ENCODE measurements around the gene MZB1. TPM values are rescaled to one million over a fixed set of nuclear protein-coding genes. Genes with fewer than 3 reads are reported as not detected.
"Not testable (repeated sequence)": the region's sequence is repeated elsewhere in the genome, so short reads cannot be mapped to it uniquely, and the experiment has no call there.

The MZB1 gene
- polyA plus RNA-seq, 1 donor: 0.53 TPM

DNA sequence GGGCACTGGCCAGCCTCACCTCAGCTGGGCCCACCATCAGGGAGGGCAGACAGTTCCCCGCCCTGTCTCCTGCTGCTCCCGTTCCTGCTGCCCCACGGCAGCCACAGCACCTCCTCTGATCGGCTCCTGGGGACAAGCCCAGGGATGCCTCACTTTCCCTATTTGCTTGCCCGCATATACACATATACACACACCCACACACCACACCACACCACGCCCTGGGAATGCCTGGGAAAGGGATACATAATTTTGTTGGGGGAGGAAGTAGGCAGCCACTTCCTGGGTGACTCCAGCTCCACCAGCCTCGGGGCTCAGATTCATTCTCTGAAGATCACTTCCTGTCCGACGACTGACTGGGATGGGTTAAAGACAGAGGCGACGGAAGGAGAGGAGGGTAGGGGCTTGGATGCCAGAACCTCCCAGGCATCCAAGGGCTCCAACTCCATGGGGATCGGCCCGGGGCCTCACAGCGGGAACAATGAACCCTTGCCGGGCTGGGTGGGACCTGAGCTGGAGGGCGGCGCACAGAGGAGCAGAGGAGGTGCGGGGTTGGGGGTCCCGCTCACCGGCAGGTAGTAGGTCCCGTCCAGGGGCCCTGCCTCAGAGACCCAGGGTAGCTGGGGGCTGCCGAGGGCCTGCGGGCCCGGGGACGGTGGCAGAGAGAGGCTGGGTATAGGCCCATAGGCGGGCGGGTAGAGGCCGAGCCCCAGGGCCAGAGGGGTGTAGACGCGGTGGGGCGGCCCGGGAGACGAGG, 2.0 kb upstream of the MZB1 start:
- DNase-seq: no peak

DNA sequence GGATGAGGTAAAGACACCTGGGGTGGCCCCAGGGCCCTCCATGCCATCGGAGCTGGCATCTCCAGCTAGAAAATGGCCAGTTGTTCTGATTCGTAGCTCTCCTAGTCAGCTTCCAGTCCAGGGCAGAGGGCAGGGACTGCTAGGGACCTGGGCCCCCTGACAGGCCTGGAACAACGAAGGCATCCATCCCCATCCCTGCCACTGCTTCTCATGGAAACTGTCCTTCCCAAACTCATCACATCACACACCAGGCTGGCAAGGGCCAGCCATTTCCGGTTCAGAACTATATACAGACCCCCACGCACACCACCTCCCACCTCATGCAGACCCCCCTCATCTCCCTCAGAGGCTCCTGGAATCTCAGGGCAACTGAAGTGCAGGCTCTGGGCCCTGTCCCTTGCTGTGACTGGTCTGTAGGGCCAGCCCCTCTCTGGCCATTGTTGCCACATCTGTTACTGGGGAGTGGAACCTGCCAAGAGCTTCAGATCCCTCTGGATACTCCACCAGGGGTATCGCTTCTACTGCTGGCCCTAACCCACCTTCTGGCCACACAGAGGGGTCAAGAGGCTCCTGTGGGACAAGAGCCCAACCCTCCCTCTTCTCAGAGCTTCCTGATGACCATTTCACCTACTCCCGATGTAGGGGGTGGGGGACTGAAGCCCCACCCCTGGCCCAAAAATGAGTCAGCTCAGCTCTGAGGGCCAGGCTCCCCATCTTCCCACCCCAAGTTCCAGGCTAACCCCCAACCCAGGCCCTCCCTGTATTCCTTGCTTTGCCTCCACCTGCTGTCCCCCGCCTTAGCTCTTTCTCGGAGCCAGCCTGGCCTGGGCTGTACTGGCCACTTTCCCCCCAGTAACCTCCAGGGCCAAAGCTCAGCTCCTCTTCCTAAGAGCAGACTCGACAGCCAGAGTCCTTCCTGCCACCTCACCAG, 1.2 kb upstream of the MZB1 start:
- DNase-seq: no peak

DNA sequence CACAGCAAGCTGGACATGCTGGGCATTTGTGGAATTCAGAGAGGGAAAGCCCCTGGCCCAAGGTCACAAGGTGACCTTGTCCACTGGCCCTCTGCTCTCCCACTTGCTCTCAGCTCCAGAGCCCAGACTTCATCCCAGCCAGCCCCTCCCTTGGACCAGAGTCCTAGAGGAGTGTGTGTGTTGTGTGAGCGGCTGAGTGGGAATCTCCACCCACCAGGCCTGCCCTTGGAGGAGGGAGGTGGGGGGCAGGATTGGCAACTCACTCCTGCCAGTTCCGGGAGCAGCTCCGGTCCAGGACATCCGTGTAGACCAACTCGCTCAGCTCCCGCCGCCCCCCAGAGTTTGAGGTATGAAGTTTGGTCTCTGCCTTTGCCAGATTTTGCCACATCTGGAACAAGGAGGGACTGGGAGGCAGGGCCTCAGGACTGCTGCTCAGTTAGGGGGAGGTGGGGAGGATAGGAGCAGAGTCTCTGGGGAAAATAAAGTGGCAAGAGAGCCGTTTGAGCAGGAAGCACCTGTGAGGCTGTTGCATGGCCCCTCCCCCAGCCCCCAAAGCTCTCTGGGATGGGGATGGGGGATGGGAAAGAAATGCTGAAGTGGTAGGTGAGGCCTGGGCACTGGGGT, 1.4 kb downstream of the MZB1 start:
- DNase-seq: no peak

DNA sequence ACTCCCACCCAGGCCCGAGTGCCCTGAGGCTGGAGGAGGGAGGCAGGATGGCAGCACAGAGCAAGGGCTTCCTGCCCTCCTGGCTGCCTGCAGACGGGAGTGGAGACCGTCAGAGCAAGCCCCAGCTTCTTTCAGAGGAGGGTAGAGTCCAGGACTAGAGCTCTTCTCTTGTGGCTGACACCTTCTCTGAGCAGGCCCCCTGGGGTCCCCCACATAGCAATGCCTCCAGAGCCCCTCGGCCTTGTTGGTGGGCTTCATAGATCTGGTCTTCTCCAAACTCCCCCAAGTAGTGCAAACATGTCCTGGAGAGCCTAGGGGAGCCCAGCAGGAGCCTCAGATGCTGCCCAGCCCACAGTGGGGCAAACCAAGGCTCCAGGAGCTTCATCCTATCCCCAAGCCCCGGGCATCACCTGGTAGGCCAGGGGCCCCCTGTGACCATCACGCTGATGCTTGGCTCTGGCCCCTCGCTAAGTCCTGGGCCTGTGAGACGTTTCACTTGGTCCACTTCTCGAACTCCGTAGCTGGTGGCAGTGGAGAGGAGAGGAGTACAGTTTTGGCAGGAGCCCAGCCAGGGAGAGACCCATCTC, 2.0 kb downstream of the MZB1 start:
- DNase-seq: no peak

DNA sequence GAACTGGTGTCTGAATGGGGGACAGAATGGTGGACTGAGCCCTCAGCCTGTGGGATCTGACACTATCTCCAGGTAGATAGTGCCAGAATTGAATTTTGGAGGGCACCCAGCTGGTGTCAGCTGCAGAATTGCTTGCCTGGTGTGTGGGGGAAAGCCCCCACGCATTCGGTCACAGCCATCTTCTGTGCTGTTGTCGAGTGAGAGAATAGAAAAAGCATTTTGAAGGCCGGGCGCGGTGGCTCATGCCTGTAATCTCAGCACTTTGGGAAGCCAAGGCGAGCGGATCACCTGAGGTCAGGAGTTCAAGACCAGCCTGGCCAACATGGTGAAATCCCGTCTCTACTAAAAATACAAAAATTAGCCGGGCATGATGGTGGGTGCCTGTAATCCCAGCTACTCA, 2.8 kb downstream of the MZB1 start:
- DNase-seq: not testable (repeated sequence)

DNA sequence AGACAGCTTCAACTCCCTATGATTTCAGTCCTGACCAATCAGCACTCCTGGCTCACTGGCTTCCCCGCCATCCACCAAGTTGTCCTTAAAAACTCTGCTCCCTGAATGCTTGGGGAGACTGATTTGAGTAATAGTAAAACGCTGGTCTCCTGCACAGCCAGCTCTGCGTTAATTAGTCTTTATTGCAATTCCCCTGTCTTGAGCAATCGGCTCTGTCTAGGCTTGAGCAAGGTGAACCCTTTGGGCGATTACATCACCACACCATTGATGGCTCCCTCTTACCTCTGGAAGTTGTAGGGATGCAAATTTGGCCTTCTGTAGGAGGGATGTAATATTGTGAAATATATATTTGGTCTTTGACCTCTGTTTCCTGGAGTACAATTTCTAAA, 3.7 kb downstream of the MZB1 start:
- no peak for DNase-seq

DNA sequence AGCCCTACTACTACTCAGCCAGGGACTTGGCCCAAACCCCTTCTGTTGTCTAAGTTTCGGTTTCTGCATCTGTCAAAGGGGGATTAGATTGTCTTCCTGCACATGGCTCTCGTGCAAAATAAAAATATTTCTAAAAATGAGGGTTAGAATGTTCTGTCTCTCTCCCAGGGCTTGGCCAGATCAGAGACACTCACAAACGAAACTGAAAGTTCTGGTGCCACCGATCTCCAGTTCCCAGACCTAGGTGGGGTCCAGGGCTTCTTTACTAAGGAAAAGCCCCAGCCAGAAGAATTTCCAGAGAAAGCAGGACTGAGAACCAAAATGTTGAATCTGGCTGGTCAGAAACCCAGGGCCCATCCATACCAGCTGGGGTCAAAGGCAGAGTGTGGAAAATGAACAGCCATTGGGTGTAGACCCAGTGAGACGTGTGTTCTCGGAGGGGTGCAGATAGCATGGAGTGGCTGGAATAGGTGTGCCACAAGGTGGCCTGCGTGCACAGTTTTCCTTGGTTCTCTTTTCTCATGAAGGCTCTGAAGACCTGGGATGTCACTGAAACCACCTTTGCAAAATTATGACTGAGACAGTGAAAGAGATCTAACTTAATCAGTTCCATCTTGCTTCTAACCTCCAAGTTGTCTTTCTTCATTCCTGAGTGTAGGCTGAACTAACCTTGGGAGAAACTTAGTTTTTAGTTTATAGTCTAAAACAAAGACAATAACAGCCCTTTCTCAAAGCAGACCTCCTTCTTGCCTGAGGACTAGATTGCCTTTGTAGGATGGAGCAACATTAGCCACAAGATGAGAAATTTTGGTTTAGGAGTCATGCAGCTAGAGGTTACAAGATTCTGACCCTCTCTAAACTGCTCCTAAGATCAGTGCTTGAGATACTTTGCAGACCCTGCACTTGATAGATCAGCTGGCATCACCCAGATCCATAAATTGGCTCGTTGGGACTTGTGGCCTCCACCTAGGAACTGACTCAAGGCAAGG, 4.4 kb downstream of the MZB1 start:
- no peak for DNase-seq

DNA sequence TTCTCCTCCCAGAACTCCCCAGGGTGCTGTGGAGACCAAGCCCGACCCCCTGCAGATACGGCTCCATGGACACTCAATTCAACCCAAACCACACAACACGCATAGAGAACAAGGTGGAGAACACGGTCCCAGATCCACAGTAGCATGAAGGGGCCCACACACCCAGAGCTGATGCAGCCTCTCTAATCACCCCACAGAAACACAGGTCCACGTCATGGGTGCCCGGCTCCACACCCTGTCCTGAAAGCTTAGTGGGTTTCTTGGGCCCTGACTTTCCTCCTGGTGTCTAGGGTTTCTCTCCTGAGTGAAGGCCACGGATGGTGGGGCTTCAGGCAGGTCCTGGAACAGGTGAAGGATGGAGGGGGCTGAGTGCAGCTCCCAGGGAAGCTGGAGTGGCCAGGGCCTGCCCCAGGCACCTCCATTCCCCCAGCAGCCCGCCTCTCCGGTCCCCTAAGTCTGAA, 5.1 kb downstream of the MZB1 start:
- no peak for DNase-seq

DNA sequence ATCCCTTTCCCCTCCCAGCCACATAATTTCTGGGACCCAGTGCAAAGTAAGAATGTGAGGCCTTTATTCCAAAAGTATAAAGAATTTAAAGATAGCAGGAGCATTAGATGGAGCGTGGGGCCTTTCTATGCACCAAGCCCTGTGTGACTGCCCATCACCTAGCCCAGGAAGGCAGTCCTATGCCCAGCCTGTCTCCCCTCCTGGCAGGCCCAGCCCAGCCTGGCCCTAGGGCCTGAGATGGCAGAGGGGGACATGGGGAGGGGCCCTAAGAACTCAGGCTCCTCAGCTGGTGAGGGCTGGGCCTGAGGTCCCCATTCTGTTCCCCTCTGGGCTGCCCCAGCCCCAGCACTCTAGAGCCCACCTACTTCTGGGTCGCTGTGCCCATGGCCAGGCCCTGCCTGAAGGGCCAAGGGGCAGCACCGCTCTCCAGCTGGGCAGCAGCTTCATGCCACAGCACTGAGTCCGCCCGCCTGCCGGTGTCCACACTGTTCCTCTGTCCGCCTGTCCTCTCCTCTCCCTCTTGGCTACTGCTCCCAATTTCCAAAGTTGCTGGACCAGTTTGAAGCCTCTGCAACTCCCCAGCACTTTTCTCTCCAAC, 5.6 kb downstream of the MZB1 start:
- DNase-seq: no peak

DNA sequence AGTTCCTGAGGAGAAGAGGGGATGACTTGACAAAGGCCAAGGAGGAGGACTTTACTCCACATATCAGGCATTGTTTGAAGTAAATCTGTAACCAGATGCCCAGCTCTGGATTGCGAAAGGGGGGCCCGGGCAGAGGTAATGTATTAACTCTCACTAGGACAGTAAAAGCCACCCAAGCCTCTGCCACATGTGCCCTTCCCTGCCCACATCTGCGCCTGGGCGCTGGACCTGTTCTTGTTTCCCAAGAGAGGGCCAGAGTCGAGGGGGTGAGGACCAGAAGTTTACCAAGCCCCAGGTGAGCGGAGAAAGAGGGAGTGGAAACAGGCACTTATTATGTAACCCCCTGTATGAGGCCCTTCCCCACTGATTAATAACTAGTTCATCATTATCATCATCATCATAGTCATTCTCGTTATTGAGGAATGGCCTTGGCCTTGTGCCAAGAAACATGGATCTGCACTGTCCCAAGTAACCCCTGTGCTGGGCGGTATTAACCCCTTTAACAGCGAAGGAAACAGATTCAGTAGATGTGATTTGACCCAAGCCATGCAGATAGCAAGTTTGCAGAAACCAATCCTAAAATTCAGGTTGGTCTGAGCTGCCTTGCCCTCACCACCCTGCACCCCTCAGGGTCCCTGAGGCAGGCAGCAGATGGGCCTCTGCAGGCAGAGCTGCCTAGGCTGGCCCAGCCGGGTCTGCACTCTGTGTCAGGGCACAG, 6.3 kb downstream of the MZB1 start, which contains the start of gene SLC23A1:
Gene SLC23A1, minus strand, starts transcription at position 23 of the 718 bp plus-strand sequence. CDS start 44 bp downstream, outside the sequence.
- DNase-seq: no peak

DNA sequence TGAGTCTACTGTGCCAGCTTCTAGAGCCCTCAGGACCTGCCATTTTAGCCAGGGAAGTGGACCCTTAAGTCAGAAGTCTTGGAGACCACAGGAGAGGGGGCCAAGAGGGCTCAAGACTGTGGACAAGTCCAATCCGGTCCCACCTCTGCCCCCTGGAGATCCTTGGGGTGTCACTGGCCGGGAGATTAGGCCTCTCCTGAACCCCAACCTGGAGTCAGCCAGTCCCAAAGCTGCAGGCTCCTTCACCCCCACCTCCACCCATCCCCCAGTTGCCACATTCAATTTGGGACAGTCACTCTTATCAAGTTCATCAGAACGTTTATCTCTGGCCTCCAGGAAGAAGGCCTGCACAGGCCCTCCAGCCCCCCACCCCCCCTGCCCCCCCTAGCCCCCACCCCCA, 6.9 kb downstream of the MZB1 start:
- DNase-seq: no peak

DNA sequence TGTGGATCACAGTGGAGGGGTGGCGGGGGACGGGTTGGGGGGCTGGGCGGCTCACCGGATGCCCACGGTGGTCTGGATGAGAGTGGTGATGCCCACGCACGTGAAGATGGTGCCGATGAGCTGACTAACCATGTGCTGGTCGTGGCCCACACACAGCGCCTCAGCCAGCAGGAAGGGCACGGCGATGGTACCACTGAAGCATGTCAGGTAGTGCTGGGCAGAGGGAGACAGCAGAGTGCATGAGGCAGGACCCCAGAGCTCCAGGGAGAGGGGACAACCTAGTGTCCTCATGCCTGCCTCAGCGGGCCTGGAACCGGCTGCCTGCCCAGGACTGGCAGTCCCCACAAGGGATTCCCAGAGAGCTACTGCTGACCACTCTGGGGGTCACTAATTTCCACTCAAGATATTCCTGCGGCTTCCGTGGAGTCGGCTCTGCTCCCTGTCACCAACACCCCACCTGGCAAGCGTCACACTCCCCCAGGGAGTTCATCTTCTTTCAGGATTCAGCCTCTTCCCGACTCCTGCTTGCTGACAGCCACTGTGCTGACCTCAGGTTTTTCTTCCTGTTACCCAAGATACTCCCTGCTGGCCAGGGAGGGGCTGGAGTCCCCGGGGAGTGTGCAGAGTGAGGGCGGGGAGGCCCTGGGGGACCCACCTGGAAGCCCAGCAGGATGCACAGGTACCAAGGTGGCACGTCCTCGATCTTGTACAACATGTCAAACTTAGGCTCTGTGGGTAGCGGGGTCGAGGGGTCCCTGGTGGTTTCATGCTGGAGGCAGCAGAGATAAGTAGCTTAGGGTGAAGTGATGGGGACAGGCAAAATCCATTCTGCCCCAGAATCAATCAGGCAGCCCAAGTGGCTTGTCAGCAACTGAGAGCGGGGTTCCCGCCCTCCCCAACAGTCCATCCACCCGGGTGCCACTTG, 7.6 kb downstream of the MZB1 start:
- no peak for DNase-seq

DNA sequence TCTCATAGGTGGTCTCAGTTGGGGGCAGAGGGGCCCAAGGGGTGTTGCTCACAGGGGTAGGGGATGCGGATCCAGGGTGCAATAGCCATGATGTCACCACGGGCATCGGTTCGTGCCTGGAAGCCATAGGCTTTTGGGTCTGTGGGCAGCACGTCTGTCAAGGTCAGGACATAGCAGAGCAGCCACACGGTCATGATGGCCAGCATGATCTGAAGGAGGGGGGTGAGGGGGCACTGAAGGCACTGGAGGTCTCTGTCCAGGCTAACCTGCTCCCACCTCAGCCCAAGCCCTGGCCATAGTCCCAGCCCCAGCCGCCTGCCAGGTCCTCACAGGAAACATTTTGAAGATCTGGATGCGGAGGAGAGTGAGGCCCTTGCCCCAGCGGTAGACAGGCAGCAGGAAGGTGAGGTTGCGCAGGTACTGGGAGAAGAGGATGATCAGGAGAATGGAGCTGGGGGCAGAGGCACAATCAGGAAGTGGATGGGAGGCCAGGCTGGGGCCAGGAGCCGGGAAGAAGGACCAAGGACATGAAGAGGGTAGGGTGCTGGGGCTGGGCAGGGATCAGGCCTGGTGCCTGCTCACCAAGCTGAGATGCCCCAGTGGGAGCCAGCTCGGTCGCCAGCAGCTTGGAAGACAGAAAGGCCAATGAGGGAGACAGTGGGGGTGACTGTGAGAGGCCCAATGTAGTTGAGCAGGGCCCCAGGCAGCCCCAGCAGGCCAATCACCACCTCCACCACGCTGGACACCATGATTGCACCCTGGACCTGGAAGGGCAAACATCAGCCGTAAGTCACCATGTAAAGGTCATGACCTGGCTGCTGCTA, 9.9 kb downstream of the MZB1 start:
- no peak for DNase-seq

DNA sequence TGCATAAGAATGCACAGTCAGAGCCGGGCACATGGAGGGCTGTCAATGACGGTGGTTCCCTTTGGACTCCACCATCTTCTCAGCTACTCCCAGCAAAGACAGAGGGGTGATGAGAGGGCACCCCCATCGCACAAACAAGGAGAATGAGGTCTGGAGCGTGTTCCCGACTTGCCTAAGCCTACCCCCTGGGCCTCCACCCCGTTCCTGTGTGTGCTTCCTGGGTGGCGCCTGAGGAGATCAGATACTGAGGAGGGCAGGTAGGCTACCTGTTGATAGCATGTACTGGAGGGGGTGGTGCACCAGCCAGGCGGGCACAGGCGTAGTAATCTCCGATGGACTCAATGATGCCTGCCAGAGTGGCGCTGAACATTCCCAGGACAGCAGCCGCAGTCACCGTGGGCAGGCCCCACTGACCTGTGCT, 10.8 kb downstream of the MZB1 start:
- DNase-seq: no peak

DNA sequence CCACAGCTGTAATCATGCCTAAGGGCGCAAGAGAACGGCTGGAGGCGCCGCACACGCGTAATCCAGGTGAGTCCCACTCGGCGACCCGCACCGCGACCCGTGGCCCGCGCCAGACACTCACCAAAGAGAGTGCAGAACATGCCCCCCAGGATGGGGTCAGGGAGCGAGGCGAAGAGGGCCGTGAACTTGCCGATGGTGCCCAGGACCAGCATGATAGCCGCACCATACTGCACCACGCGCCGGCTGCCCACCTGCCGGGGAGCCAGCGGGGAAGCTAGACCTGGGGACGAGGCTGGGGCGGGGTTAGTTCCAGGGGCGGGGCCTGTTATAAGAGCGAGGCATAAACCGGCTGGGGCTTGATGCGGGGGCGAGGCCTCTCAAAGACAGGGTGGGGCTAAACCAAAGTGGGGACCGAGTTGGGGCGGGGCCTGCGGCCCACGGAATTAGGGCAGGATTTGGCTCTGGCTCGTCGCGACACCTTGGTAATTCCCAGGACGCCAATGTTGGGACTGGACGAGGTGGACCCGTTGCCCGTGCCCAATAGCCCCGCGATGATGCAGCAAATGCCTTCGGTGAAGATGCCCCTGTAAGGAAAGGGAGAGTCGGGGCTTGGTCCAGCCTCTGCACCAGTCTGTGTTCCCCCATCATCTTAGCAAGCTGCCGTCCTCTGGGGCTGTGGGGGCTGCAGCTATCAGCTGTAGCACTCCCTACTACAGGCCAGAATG, 11.4 kb downstream of the MZB1 start:
- no peak for DNase-seq

DNA sequence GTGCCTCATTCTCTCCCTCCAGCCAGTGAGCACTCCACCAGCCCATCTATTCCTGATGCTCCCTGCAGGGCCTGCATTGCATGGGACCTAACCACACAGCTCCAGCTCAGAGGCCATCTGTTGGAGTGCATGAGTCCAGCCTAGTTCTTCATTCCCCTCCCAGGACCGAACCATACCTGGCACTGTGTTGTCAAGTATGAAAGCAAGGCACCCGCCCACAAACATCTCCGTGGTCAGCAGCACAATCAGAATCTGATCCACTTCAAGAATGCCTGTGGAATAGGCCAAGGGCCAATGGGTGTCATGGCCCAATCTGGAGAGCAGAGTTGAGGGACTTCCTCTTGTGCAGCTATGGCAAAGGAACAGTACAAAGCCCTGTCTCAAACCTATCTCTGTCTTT, 12.5 kb downstream of the MZB1 start:
- no peak for DNase-seq

DNA sequence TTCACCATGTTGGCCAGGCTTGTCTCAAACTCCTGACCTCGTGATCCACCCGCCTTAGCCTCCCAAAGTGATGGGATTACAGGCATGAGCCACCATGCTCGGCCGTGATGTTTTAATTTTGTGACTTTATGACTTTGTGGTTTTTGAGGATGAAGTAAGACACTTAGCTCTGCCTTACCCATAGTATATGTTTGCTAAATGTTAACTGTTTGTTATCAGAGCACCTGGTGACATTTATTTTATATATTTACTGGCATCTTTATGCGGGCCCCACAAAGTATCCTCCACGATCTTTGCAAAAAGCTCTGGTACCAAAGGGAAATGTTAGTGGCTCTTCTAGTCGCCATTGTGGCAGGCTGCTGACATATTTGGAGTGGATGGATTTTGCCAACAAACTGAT, 13.3 kb downstream of the MZB1 start:
- no peak for DNase-seq

DNA sequence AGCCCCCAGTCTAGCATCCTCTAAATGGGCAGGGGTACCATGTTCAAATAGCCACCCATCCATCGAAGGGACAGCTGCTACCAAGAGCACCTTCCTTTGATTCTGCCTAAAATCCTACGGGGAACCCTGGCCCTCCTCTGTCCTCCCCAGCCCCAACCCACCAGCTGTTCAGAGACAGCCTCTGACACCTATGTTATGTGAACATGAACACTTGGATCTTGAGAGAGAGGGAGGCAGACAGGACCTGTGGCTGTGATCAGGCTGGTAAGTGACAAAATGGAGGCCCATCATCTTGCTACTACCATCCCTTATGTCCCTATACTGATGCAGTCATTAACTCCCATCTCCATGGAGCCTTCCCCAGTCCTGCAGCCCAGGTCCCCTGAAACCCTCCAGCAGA, 14.8 kb downstream of the MZB1 start:
- DNase-seq: no peak

Measured in hindlimb muscle (tissue), 1 donor.